SHP77 treated with DMSO at 0.1 percent for 48 hours (cell line): ENCODE measurements around the gene TMA7B.

Source experiments
- DNase-seq: peaks from one replicate; lab custom pipeline; 2025; lab: John Stamatoyannopoulos, UW

The TMA7B gene

GRCh38 chr22:40001800-40002577, 41.8 kb downstream of the TMA7B start:
- DNase-seq: no peak

- peak; percentile 46 for DNase-seq
These were observed 42.9 kb downstream of the TMA7B start for GRCh38 chr22:40002935-40003715.

- DNase-seq: no peak
These were observed 44.6 kb downstream of the TMA7B start for GRCh38 chr22:40004836-40005235.

- DNase-seq: no peak
These were observed 46.4 kb downstream of the TMA7B start for GRCh38 chr22:40006641-40007040.

GRCh38 chr22:40007853-40008710, 47.9 kb downstream of the TMA7B start:
- no peak for DNase-seq

- DNase-seq: no peak
These were observed 48.6 kb downstream of the TMA7B start for GRCh38 chr22:40008726-40009291.

GRCh38 chr22:40009292-40009774, 49.1 kb downstream of the TMA7B start:
- DNase-seq: peak; percentile 62

GRCh38 chr22:40009951-40010671, 49.9 kb downstream of the TMA7B start:
- DNase-seq: peak; percentile 71

- DNase-seq: no peak
These were observed 50.5 kb downstream of the TMA7B start for GRCh38 chr22:40010746-40011145.
